ENCODE data around the gene ZAP70. TPM values are rescaled to one million over a fixed set of nuclear protein-coding genes. Genes with fewer than 3 reads are reported as not detected.

The ZAP70 gene
- total RNA-seq, 5 donors from 2014 or later (not counting 1 experiment from before 2014, with no cell fraction given) = 449 to 534 (median 468) TPM

DNA sequence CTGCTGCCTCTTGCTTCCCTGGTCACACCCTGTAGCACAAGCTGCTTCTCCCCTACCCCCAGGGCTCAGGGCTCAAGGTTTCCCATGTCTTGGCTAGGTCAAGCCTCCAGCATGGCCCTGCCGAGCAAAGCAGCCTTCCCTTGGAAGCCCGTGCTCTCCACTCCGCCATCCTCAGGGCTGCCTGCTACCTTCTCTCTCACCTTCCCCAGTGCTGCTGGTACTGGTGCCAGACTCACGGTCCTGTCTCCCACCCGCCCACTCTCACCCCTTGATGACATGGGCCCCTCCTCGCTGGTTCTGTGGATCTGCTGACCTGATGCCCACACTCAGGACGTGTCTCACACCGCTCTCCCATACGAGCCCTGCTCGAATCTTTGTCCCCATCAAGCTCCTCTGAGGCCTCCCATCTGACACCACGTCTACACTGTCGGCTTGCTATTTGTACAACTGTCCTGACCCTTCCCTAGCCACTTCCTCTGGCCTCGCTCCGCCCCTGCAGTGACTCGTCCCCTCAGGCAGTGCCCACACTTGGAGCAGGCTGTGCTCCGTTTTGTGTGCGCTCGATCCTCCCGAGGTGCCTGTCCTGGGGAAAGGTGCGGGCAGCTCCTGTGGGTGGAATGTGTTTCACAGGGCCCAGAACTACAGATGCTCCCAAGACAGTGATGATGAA is 49.9 kb downstream of the ZAP70 start:
- Mint-ChIP-seq H3K4me3 (no peak overlapping the region), H3K4me1 (peaks cover 22 to 39% (median 36%) of the 10 kb centered on the region in 3 donors), H3K36me3 (peaks cover 55% of the 10 kb centered on the region), H3K27ac (peak overlapping the region; percentile 55), H3K27me3 (no peaks in the 10 kb centered on the region), H3K9me3 (no peaks in the 10 kb centered on the region)
- peaks cover 0 to 36% of the 10 kb centered on the region in 2 experiments for H3K4me1 ChIP-seq (ENCODE audit: control insufficient read depth in 1 of 2, extremely low read depth in 1 of 2, insufficient read depth in 2 of 2, low read length in 2 of 2)
- no peaks in the 10 kb centered on the region for H3K9me3 ChIP-seq
- 95% methylated on average over 14 of the region's 20 CpGs for WGBS (ENCODE audit: insufficient coverage)
- ATAC-seq (replicated peaks in 1 of 4) (no peak), DNase-seq (no peak)
- POLR2A ChIA-PET = no interaction called here
- CTCF ChIA-PET = interaction anchor here in 1 of 2 donors (0.5 kb wide), 1 partner anchor 87 kb away, joined by 3 read pairs; no protein-coding TSS in a partner anchor
- H3K4me3 ChIP-seq (ENCODE audit: control insufficient read depth in 1 of 2, extremely low read depth in 1 of 2, low read length in 1 of 2) = no peak overlapping the region
- H3K36me3 ChIP-seq (ENCODE audit: control insufficient read depth in 2 of 2, extremely low read depth in 1 of 2, insufficient read depth in 1 of 2, low read length in 1 of 2) = peaks cover 11 to 59% of the 10 kb centered on the region in 2 donors
- H3K27me3 ChIP-seq (replicated peaks in 1 of 2; ENCODE audit: control insufficient read depth in 2 of 2, extremely low read depth in 1 of 2, insufficient read depth in 2 of 2, low read length in 1 of 2) = no peaks in the 10 kb centered on the region
- H3K27ac ChIP-seq (ENCODE audit: low read length) = no peak overlapping the region

DNA sequence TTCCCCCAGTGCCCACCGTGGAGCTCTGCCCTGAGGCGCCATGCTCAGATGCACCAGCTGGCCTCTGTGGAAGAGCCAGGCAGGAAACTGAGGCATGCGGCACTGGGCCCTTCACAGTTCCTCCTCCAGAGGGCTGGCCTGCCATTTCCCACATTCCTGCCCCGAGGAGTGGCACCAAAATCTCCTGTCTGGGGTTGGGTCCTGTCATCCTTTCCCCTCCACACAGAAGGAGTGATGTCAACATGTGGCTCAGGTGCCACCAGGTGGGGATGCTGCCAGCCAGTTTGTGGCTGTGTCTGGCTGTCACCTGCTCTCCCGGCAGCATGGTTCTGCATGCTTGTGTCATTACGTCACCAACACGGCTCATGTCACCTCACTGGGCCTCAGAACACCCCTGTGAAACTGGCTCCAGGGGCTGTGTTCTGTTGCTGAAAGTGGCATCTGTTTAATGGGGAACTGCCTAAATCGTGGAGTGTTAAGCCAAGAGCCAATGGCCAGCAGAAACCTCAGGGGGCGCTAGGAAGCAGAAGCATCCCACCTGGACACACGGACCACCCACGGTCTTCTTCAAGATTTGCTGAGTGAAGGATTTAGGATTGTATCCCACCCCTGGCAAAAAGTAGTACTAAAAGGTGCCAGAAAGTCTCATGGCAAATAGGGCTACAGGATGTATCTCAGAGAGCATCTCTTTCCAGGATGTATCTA is 51.3 kb downstream of the ZAP70 start:
- 98% methylated on average over 8 of the region's 11 CpGs for WGBS (ENCODE audit: insufficient coverage)
- POLR2A ChIA-PET = no interaction called here

DNA sequence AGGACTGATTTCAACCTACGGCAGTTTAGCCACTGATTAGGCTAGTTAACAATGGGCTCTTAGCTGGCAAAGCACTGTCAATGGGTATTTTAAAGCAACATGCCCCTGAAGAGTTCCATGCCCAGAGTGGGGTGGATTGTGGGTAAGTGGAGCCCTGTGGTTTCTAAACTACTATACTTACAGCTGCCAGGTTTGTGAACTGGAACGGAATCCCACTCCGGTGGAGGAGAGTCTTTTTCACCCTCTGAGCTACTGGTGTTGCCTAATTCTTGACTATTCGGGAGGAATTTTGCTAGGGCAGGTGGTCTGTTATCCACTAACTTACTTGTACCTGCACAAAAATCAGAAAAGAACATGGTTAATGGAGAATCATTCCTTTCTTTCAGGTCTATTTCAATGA is 52.6 kb downstream of the ZAP70 start:
- peaks cover 0 to 15% of the 10 kb centered on the region in 2 experiments for H3K4me1 ChIP-seq (ENCODE audit: control insufficient read depth in 1 of 2, extremely low read depth in 1 of 2, insufficient read depth in 2 of 2, low read length in 2 of 2)
- Mint-ChIP-seq H3K36me3 (peaks cover 47% of the 10 kb centered on the region), H3K27me3 (no peaks in the 10 kb centered on the region), H3K9me3 (no peaks in the 10 kb centered on the region), H3K27ac (no peak overlapping the region), H3K4me3 (no peak overlapping the region), H3K4me1 (peaks cover 7 to 18% (median 15%) of the 10 kb centered on the region in 3 donors)
- H3K27me3 ChIP-seq (replicated peaks in 1 of 2; ENCODE audit: control insufficient read depth in 2 of 2, extremely low read depth in 1 of 2, insufficient read depth in 2 of 2, low read length in 1 of 2) = no peaks in the 10 kb centered on the region
- no CpG with 5 or more reads among the region's 4 CpGs for WGBS (ENCODE audit: insufficient coverage)
- H3K36me3 ChIP-seq (ENCODE audit: control insufficient read depth in 2 of 2, extremely low read depth in 1 of 2, insufficient read depth in 1 of 2, low read length in 1 of 2) = peaks cover 6 to 48% of the 10 kb centered on the region in 2 donors
- H3K27ac ChIP-seq (ENCODE audit: low read length) = no peak overlapping the region
- CTCF ChIA-PET = no interaction called here
- H3K9me3 ChIP-seq = no peaks in the 10 kb centered on the region
- DNase-seq = no peak
- ATAC-seq (replicated peaks in 1 of 4) = no peak
- no peak overlapping the region for H3K4me3 ChIP-seq (ENCODE audit: control insufficient read depth in 1 of 2, extremely low read depth in 1 of 2, low read length in 1 of 2)
- POLR2A ChIA-PET = no interaction called here

More for the DNA sequence above, 51.3 kb downstream of the ZAP70 start:
- CTCF ChIA-PET = no interaction called here
- Histone ChIP-seq H3K27ac (ENCODE audit: low read length) (no peak overlapping the region), H3K4me3 (ENCODE audit: control insufficient read depth in 1 of 2, extremely low read depth in 1 of 2, low read length in 1 of 2) (no peak overlapping the region), H3K4me1 (ENCODE audit: control insufficient read depth in 1 of 2, extremely low read depth in 1 of 2, insufficient read depth in 2 of 2, low read length in 2 of 2) (peaks cover 0 to 28% of the 10 kb centered on the region in 2 experiments), H3K36me3 (ENCODE audit: control insufficient read depth in 2 of 2, extremely low read depth in 1 of 2, insufficient read depth in 1 of 2, low read length in 1 of 2) (peaks cover 11 to 53% of the 10 kb centered on the region in 2 donors), H3K27me3 (replicated peaks in 1 of 2; ENCODE audit: control insufficient read depth in 2 of 2, extremely low read depth in 1 of 2, insufficient read depth in 2 of 2, low read length in 1 of 2) (no peaks in the 10 kb centered on the region), H3K9me3 (no peaks in the 10 kb centered on the region)
- no peak for DNase-seq
- Mint-ChIP-seq H3K36me3 (peaks cover 50% of the 10 kb centered on the region), H3K27ac (no peak overlapping the region), H3K9me3 (no peaks in the 10 kb centered on the region), H3K4me3 (no peak overlapping the region), H3K27me3 (no peaks in the 10 kb centered on the region), H3K4me1 (peaks cover 20 to 30% (median 26%) of the 10 kb centered on the region in 3 donors)
- no peak for ATAC-seq (replicated peaks in 1 of 4)

DNA sequence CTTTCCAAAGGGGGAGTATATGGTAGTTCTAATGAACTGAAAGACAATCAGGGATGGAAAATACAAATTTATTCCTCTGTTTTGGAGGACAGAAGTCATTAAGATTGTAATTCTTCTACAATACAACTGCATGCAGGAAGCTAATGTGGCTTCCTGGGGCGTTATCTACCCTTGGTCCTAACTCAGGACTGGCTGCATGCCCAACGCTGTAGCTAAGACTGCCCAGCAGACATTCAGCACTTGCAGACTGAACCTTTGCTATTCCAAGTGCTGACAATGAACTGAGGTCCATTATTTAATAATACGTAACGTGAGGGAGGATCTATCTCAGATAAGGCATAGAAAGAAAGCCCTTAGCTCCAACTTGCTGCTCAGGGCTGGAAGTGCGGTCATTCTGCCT is 53.2 kb downstream of the ZAP70 start:
- no peaks in the 10 kb centered on the region for H3K9me3 Mint-ChIP-seq
- ChIA-PET POLR2A (no interaction called here), CTCF (interaction anchor here in 1 of 2 donors (1.3 kb wide), 1 partner anchor 57 kb away, joined by 5 read pairs; no protein-coding TSS in a partner anchor)
- peak overlapping the region in 1 of 2 donors; percentile 19 for H3K27ac Mint-ChIP-seq
- 90% methylated on average over 4 of the region's 5 CpGs for WGBS (ENCODE audit: insufficient coverage)
- Histone ChIP-seq H3K36me3 (ENCODE audit: control insufficient read depth in 2 of 2, extremely low read depth in 1 of 2, insufficient read depth in 1 of 2, low read length in 1 of 2) (peaks cover 6 to 42% of the 10 kb centered on the region in 2 donors), H3K9me3 (no peaks in the 10 kb centered on the region), H3K4me1 (ENCODE audit: control insufficient read depth in 1 of 2, extremely low read depth in 1 of 2, insufficient read depth in 2 of 2, low read length in 2 of 2) (peaks cover 0 to 9% of the 10 kb centered on the region in 2 experiments), H3K27ac (ENCODE audit: low read length) (no peak overlapping the region), H3K27me3 (replicated peaks in 1 of 2; ENCODE audit: control insufficient read depth in 2 of 2, extremely low read depth in 1 of 2, insufficient read depth in 2 of 2, low read length in 1 of 2) (no peaks in the 10 kb centered on the region), H3K4me3 (ENCODE audit: control insufficient read depth in 1 of 2, extremely low read depth in 1 of 2, low read length in 1 of 2) (no peak overlapping the region)
- peaks cover 4 to 11% (median 10%) of the 10 kb centered on the region in 3 donors for H3K4me1 Mint-ChIP-seq
- no peaks in the 10 kb centered on the region for H3K27me3 Mint-ChIP-seq
- peaks cover 51% of the 10 kb centered on the region for H3K36me3 Mint-ChIP-seq
- ATAC-seq (replicated peaks in 1 of 4) = no peak
- H3K4me3 Mint-ChIP-seq = no peak overlapping the region
- DNase-seq = no peak

DNA sequence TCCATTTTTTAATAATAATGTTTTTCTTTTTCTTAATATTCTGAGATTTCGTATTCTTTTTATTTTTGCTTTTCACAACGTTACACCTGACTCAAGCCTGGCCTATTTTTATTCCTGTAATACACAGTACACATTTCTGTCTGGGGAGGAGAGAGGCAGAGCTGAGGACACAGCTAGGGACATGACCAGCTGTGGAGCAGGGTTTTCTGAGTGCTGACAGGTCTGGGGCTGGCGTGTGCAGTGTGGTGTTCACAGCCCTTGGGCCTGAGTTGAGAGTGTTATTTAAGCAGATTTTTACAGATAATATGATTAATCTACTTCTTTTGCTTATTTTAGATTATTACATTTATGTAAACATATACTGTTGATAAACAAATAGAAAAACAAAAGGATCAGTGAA is 55.9 kb downstream of the ZAP70 start:
- H3K9me3 ChIP-seq = no peaks in the 10 kb centered on the region
- ChIA-PET POLR2A (no interaction called here), CTCF (interaction anchor here in 1 of 2 donors (0.6 kb wide), 1 partner anchor 24 kb away, joined by 3 read pairs; no protein-coding TSS in a partner anchor)
- H3K27ac Mint-ChIP-seq = no peak overlapping the region
- DNase-seq (no peak), ATAC-seq (replicated peaks in 1 of 4) (no peak)
- H3K4me3 Mint-ChIP-seq = no peak overlapping the region
- H3K27me3 ChIP-seq (replicated peaks in 1 of 2; ENCODE audit: control insufficient read depth in 2 of 2, extremely low read depth in 1 of 2, insufficient read depth in 2 of 2, low read length in 1 of 2) = no peaks in the 10 kb centered on the region
- no CpG with 5 or more reads among the region's 3 CpGs for WGBS (ENCODE audit: insufficient coverage)
- no peak overlapping the region for H3K27ac ChIP-seq (ENCODE audit: low read length)
- no peak overlapping the region for H3K4me3 ChIP-seq (ENCODE audit: control insufficient read depth in 1 of 2, extremely low read depth in 1 of 2, low read length in 1 of 2)
- H3K36me3 ChIP-seq (ENCODE audit: control insufficient read depth in 2 of 2, extremely low read depth in 1 of 2, insufficient read depth in 1 of 2, low read length in 1 of 2) = peaks cover 6 to 42% of the 10 kb centered on the region in 2 donors
- H3K36me3 Mint-ChIP-seq = peaks cover 52% of the 10 kb centered on the region
- H3K4me1 ChIP-seq (ENCODE audit: control insufficient read depth in 1 of 2, extremely low read depth in 1 of 2, insufficient read depth in 2 of 2, low read length in 2 of 2) = no peaks in the 10 kb centered on the region
- peaks cover 0 to 3% (median 3%) of the 10 kb centered on the region in 3 donors for H3K4me1 Mint-ChIP-seq
- H3K27me3 Mint-ChIP-seq = no peaks in the 10 kb centered on the region
- no peaks in the 10 kb centered on the region for H3K9me3 Mint-ChIP-seq

DNA sequence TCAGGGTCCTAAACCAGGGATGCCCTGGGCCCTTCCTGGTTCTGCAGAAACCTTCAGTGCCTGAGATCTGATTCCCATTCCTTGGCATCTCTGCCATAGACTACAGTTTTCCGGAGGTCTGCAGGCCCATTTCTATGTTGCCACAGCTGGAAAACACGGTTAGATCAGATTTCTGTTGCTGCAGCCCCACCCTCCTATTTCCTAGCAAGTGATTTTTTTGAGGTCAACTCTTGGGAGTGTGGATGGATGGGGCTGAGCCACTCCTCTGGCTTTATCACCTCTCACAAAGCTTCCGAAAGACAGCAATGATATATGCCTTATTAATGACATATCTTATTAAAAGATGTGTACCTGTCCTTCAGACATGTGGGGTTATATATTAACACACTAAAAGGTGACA is 56.3 kb downstream of the ZAP70 start:
- ChIA-PET POLR2A (no interaction called here), CTCF (interaction anchor here in 1 of 2 donors (0.6 kb wide), 1 partner anchor 24 kb away, joined by 3 read pairs; no protein-coding TSS in a partner anchor)
- WGBS (ENCODE audit: insufficient coverage) = no CpG with 5 or more reads among the region's 3 CpGs
- H3K36me3 Mint-ChIP-seq = peaks cover 56% of the 10 kb centered on the region
- H3K9me3 Mint-ChIP-seq = no peaks in the 10 kb centered on the region
- H3K36me3 ChIP-seq (ENCODE audit: control insufficient read depth in 2 of 2, extremely low read depth in 1 of 2, insufficient read depth in 1 of 2, low read length in 1 of 2) = peaks cover 3 to 42% of the 10 kb centered on the region in 2 donors
- H3K4me1 Mint-ChIP-seq = peaks cover 0 to 7% (median 3%) of the 10 kb centered on the region in 3 donors
- no peak overlapping the region for H3K27ac Mint-ChIP-seq
- no peak for DNase-seq
- H3K27ac ChIP-seq (ENCODE audit: low read length) = no peak overlapping the region
- H3K4me3 Mint-ChIP-seq = no peak overlapping the region
- ATAC-seq (replicated peaks in 1 of 4) = no peak
- no peaks in the 10 kb centered on the region for H3K4me1 ChIP-seq (ENCODE audit: control insufficient read depth in 1 of 2, extremely low read depth in 1 of 2, insufficient read depth in 2 of 2, low read length in 2 of 2)
- H3K4me3 ChIP-seq (ENCODE audit: control insufficient read depth in 1 of 2, extremely low read depth in 1 of 2, low read length in 1 of 2) = no peak overlapping the region
- no peaks in the 10 kb centered on the region for H3K27me3 Mint-ChIP-seq
- no peaks in the 10 kb centered on the region for H3K27me3 ChIP-seq (replicated peaks in 1 of 2; ENCODE audit: control insufficient read depth in 2 of 2, extremely low read depth in 1 of 2, insufficient read depth in 2 of 2, low read length in 1 of 2)
- no peaks in the 10 kb centered on the region for H3K9me3 ChIP-seq

All from T-cell (primary cell).